Ishikawa (cell line): ENCODE results near the gene STH.

ENCODE experiments used
- CEBPB ChIP-seq: IDR thresholded peaks from 2 replicates; pipeline ENCODE4 v1.6.1; 2012
- FOXM1 ChIP-seq: IDR thresholded peaks from 2 replicates; pipeline ENCODE4 v1.6.1; 2012; ENCODE audit warnings: low read depth, borderline replicate concordance
- MAX ChIP-seq: IDR thresholded peaks from 2 replicates; pipeline ENCODE4 v1.6.1; 2012
- NFIC ChIP-seq: IDR thresholded peaks from 2 replicates; pipeline ENCODE4 v1.6.1; 2012
- RAD21 ChIP-seq: IDR thresholded peaks from 2 replicates; pipeline ENCODE4 v1.6.1; 2012; ENCODE audit warnings: low read depth
- TAF1 ChIP-seq: IDR thresholded peaks from 2 replicates; pipeline ENCODE4 v1.6.1; 2012; ENCODE audit warnings: low read depth, mild to moderate bottlenecking
- TCF12 ChIP-seq: IDR thresholded peaks from 2 replicates; pipeline ENCODE4 v1.6.1; 2012; ENCODE audit warnings: low read depth
- TEAD4 ChIP-seq: IDR thresholded peaks from 2 replicates; pipeline ENCODE4 v1.6.1; 2012
- YY1 ChIP-seq: IDR thresholded peaks from 2 replicates; pipeline ENCODE4 v1.6.1; 2012; ENCODE audit warnings: low read depth
- TF ChIP-seq, protein P1 (sequence below): IDR thresholded peaks from 2 replicates; pipeline ENCODE4 v1.6.1; 2012; ENCODE audit warnings: low read depth, mild to moderate bottlenecking

GRCh38 chr17:45958307-45958706, 40.7 kb upstream of the STH start:
- TF ChIP-seq, protein P1, sequence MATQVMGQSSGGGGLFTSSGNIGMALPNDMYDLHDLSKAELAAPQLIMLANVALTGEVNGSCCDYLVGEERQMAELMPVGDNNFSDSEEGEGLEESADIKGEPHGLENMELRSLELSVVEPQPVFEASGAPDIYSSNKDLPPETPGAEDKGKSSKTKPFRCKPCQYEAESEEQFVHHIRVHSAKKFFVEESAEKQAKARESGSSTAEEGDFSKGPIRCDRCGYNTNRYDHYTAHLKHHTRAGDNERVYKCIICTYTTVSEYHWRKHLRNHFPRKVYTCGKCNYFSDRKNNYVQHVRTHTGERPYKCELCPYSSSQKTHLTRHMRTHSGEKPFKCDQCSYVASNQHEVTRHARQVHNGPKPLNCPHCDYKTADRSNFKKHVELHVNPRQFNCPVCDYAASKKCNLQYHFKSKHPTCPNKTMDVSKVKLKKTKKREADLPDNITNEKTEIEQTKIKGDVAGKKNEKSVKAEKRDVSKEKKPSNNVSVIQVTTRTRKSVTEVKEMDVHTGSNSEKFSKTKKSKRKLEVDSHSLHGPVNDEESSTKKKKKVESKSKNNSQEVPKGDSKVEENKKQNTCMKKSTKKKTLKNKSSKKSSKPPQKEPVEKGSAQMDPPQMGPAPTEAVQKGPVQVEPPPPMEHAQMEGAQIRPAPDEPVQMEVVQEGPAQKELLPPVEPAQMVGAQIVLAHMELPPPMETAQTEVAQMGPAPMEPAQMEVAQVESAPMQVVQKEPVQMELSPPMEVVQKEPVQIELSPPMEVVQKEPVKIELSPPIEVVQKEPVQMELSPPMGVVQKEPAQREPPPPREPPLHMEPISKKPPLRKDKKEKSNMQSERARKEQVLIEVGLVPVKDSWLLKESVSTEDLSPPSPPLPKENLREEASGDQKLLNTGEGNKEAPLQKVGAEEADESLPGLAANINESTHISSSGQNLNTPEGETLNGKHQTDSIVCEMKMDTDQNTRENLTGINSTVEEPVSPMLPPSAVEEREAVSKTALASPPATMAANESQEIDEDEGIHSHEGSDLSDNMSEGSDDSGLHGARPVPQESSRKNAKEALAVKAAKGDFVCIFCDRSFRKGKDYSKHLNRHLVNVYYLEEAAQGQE, result no peak
- TF ChIP-seq CEBPB (no peak), NFIC (no peak), TCF12 (no peak), YY1 (no peak), TAF1 (no peak), FOXM1 (no peak), TEAD4 (no peak), RAD21 (no peak), MAX (no peak)
